ENCODE data around the gene GDPD2. TPM values are rescaled to one million over a fixed set of nuclear protein-coding genes. Genes with fewer than 3 reads are reported as not detected.

Gene GDPD2
- total RNA-seq, 4 donors from 2014 or later, result not detected

- Histone ChIP-seq H3K4me3 (replicated peaks in 1 of 3) (no peak overlapping the region), H3K9me3 (no peaks in the 10 kb centered on the region), H3K36me3 (no peaks in the 10 kb centered on the region), H3K4me1 (no peaks in the 10 kb centered on the region), H3K27ac (no peak overlapping the region), H3K27me3 (no peaks in the 10 kb centered on the region)
- 95 to 100% methylated on average over 2 of the region's 2 CpGs for WGBS, 2 donors
- no peak for TF ChIP-seq POLR2A (IDR thresholded peaks at IDR 0.05)
- no peak for TF ChIP-seq CTCF (IDR thresholded peaks at IDR 0.05)
- DNase-seq, result no peak
- intact Hi-C loops (cut with DNase I), result no loop called here
Observed at GRCh38 chrX:70410921-70411320, 12.2 kb upstream of the GDPD2 start.

- no peak overlapping the region for H3K4me3 ChIP-seq (replicated peaks in 1 of 3)
- no peak for DNase-seq
- TF ChIP-seq CTCF (IDR thresholded peaks at IDR 0.05) (no peak), POLR2A (IDR thresholded peaks at IDR 0.05) (no peak)
- H3K4me1 ChIP-seq, result no peaks in the 10 kb centered on the region
- no peak overlapping the region for H3K27ac ChIP-seq
- H3K9me3 ChIP-seq, result no peaks in the 10 kb centered on the region
- WGBS, 2 donors, result 89 to 96% methylated on average over 3 of the region's 3 CpGs
- intact Hi-C loops (cut with DNase I), result no loop called here
- H3K36me3 ChIP-seq, result no peaks in the 10 kb centered on the region
- H3K27me3 ChIP-seq, result no peaks in the 10 kb centered on the region
Observed at GRCh38 chrX:70411475-70411874, 11.6 kb upstream of the GDPD2 start.

GRCh38 chrX:70421618-70422017 lies 1.5 kb upstream of the GDPD2 start:
- 7% methylated on average over 2 of the region's 2 CpGs; no CpG with 5 or more reads in 1 of the 2 donors for WGBS, 2 donors

GRCh38 chrX:70423936-70424675 lies 992 bp downstream of the GDPD2 start:
- H3K4me1 ChIP-seq, result no peaks in the 10 kb centered on the region
- no peaks in the 10 kb centered on the region for H3K36me3 ChIP-seq
- DNase-seq, result no peak
- 75 to 76% methylated on average over 1 to 4 of the region's 10 CpGs for WGBS, 2 donors
- no peaks in the 10 kb centered on the region for H3K9me3 ChIP-seq
- no peaks in the 10 kb centered on the region for H3K27me3 ChIP-seq
- intact Hi-C loops (cut with DNase I), result no loop called here
- H3K4me3 ChIP-seq (replicated peaks in 1 of 3), result no peak overlapping the region
- no peak for TF ChIP-seq CTCF (IDR thresholded peaks at IDR 0.05)
- TF ChIP-seq POLR2A (IDR thresholded peaks at IDR 0.05), result no peak
- no peak overlapping the region for H3K27ac ChIP-seq

More at GRCh38 chrX:70421618-70422017, 1.5 kb upstream of the GDPD2 start:
- Histone ChIP-seq H3K27ac (no peak overlapping the region), H3K27me3 (no peaks in the 10 kb centered on the region), H3K36me3 (no peaks in the 10 kb centered on the region), H3K4me3 (replicated peaks in 1 of 3) (no peak overlapping the region), H3K4me1 (no peaks in the 10 kb centered on the region), H3K9me3 (no peaks in the 10 kb centered on the region)
- DNase-seq, result no peak
- no peak for TF ChIP-seq POLR2A (IDR thresholded peaks at IDR 0.05)
- no peak for TF ChIP-seq CTCF (IDR thresholded peaks at IDR 0.05)
- intact Hi-C loops (cut with DNase I), result no loop called here

- no peak for TF ChIP-seq POLR2A (IDR thresholded peaks at IDR 0.05)
- TF ChIP-seq CTCF (IDR thresholded peaks at IDR 0.05), result no peak
- intact Hi-C loops (cut with DNase I), result no loop called here
- no peak overlapping the region for H3K4me3 ChIP-seq (replicated peaks in 1 of 3)
- no peak for DNase-seq
- no CpG with 5 or more reads among the region's 10 CpGs for WGBS, 2 donors
- no peaks in the 10 kb centered on the region for H3K4me1 ChIP-seq
- H3K9me3 ChIP-seq, result no peaks in the 10 kb centered on the region
- H3K27ac ChIP-seq, result no peak overlapping the region
- H3K36me3 ChIP-seq, result no peaks in the 10 kb centered on the region
- H3K27me3 ChIP-seq, result no peaks in the 10 kb centered on the region
Observed at GRCh38 chrX:70424801-70425200, 1.7 kb downstream of the GDPD2 start.

All from thyroid gland (tissue), 4 donors.